GM12878 (cell line): Measurements from ENCODE around the gene SNX4. TPM values are rescaled to one million over a fixed set of nuclear protein-coding genes. Genes with fewer than 3 reads are reported as not detected.

Source experiments
- ATF7 ChIP-seq: fragments of 450-650 bp; IDR thresholded peaks from 2 replicates; pipeline ENCODE4 v1.6.1; 2016; ENCODE audit warnings: low read depth, mild to moderate bottlenecking
- DPF2 ChIP-seq: fragments of 450-650 bp; IDR thresholded peaks from 2 replicates; pipeline ENCODE4 v1.6.1; 2017; ENCODE audit warnings: mild to moderate bottlenecking
- EZH2 ChIP-seq: IDR thresholded peaks from 2 replicates; pipeline ENCODE4 v1.6.1; 2012; ENCODE audit warnings: low read depth, mild to moderate bottlenecking, control low read depth, inconsistent platforms, low read length, borderline replicate concordance; ENCODE audit not compliant: control insufficient read depth
- HDAC6 ChIP-seq: fragments of 200-600 bp; sonication (generic); IDR thresholded peaks from one replicate; pipeline ENCODE4 v1.8.0; 2017; ENCODE audit warnings: antibody characterized with exemption; ENCODE audit not compliant: unreplicated experiment
- PBX3 ChIP-seq: IDR thresholded peaks from 2 replicates; pipeline ENCODE4 v1.6.1; 2011; ENCODE audit warnings: mild to moderate bottlenecking, low read depth, low read length, moderate library complexity; ENCODE audit not compliant: insufficient replicate concordance
- POU2F2 ChIP-seq: IDR thresholded peaks from 3 replicates; pipeline ENCODE4 v1.6.1; 2011; ENCODE audit warnings: low read depth, mild to moderate bottlenecking, low read length, borderline replicate concordance
- ZZZ3 ChIP-seq: IDR thresholded peaks from 2 replicates; pipeline ENCODE4 v1.6.1; 2011; ENCODE audit warnings: low read depth; ENCODE audit not compliant: control insufficient read depth, insufficient read length
- polyA plus RNA-seq, 11 experiments: library from polyadenylated mRNA; depleted of rRNA in 4 of 11; unstranded in 6 of 11; stranded (reverse) in 5 of 11; fragments of >200 nt; fragmentation: Nextera tagmentation in 4 of 11; fragmentation: Illumina TruSeq in 1 of 11; extraction: Ambion mirVana in 4 of 11; extraction: Trizol in 1 of 11; gene quantifications; 1 replicate in 1 of 11; 2 replicates in 10 of 11; pipeline versions ENCODE4 v1.2.1 to v1.2.3, GENCODE V29; 2011 to 2016; ENCODE audit warnings: inconsistent platforms in 2 of 11, missing spikeins in 2 of 11, low read depth in 1 of 11
- small RNA-seq: library from RNA; depleted of rRNA; stranded (forward); fragments of <200 nt; gene quantifications from one replicate; pipeline ENCODE3, GENCODE V24; 2014
- total RNA-seq, 4 experiments: library from RNA; depleted of rRNA in 3 of 4; stranded (reverse); fragments of >200 nt in 3 of 4; fragmentation: Illumina TruSeq in 1 of 4; extraction: Trizol in 1 of 4; gene quantifications; 2 replicates each; pipeline versions ENCODE4 v1.2.1 to v1.2.3, GENCODE V29; 2013 to 2021

Gene SNX4
- total and polyA plus RNA-seq, 10 of the 15 experiments (the other 5 are each of a cell fraction or from before 2014, with no cell fraction given), result 33.4 to 94.5 (median 60.5) TPM

- TF ChIP-seq EZH2 (no peak), HDAC6 (no peak), ZZZ3 (no peak), ATF7 (no peak), POU2F2 (peak; percentile 45; the same call in 1 of the 3 replicates), PBX3 (no peak), DPF2 (no peak)
Measured at GRCh38 chr3:125398952-125399351, 121.0 kb downstream of the SNX4 start (continued).

Small RNA genes within 50 kb of the gene (small RNA-seq; reads per million reads assigned to genes)
- gene RF00019, result not detected

Other genes starting within 250 kb of the SNX4 start
- gene ZNF148, start 144.9 kb downstream of the SNX4 start, total RNA-seq (2014; rRNA removed), result 21.7 and 23.9 TPM in 2 replicates
- 30.1 and 31.6 TPM in 2 replicates for gene ZNF148, start 144.9 kb downstream of the SNX4 start, total RNA-seq (2014; rRNA removed; fragmentation: Illumina TruSeq; extraction: Trizol)
- gene ZNF148, start 144.9 kb downstream of the SNX4 start, total RNA-seq (2021), result 37.0 and 39.2 TPM in 2 replicates
- gene ZNF148, start 144.9 kb downstream of the SNX4 start, polyA plus RNA-seq (2011; rRNA removed), result 29.7 and 39.2 TPM in 2 replicates
- 23.7 and 26.8 TPM in 2 replicates for gene ZNF148, start 144.9 kb downstream of the SNX4 start, polyA plus RNA-seq (2014; fragmentation: Illumina TruSeq; extraction: Trizol)
- 1 to 10 TPM; 8.6 to 9.4 TPM for gene ZNF148, start 144.9 kb downstream of the SNX4 start, polyA plus RNA-seq (2014; fragmentation: Nextera tagmentation; extraction: Ambion mirVana)
- gene ZNF148, start 144.9 kb downstream of the SNX4 start, polyA plus RNA-seq (2014; rRNA removed), result 10.1 and 11.2 TPM in 2 replicates
- gene ZNF148, start 144.9 kb downstream of the SNX4 start, polyA plus RNA-seq (2016; fragmentation: Nextera tagmentation; extraction: Ambion mirVana), result 10 to 100 TPM; 37.0 to 40.4 TPM
- 11.3 and 13.6 TPM in 2 replicates for gene OSBPL11, start 75.3 kb upstream of the SNX4 start, total RNA-seq (2014; rRNA removed)
- 13.6 and 13.8 TPM in 2 replicates for gene OSBPL11, start 75.3 kb upstream of the SNX4 start, total RNA-seq (2014; rRNA removed; fragmentation: Illumina TruSeq; extraction: Trizol)
- gene OSBPL11, start 75.3 kb upstream of the SNX4 start, total RNA-seq (2021), result 15.2 and 15.8 TPM in 2 replicates
- gene OSBPL11, start 75.3 kb upstream of the SNX4 start, polyA plus RNA-seq (2011; rRNA removed), result 10.6 and 13.2 TPM in 2 replicates
- gene OSBPL11, start 75.3 kb upstream of the SNX4 start, polyA plus RNA-seq (2014; fragmentation: Illumina TruSeq; extraction: Trizol), result 19.0 and 22.5 TPM in 2 replicates
- gene OSBPL11, start 75.3 kb upstream of the SNX4 start, polyA plus RNA-seq (2014; fragmentation: Nextera tagmentation; extraction: Ambion mirVana), result 10 to 100 TPM in 1 of 2 experiments, 1 to 10 TPM in 1; 9.6 to 11.7 TPM
- gene OSBPL11, start 75.3 kb upstream of the SNX4 start, polyA plus RNA-seq (2014; rRNA removed), result 8.2 and 8.4 TPM in 2 replicates
- gene OSBPL11, start 75.3 kb upstream of the SNX4 start, polyA plus RNA-seq (2016; fragmentation: Nextera tagmentation; extraction: Ambion mirVana), result 10 to 100 TPM; 13.6 to 13.9 TPM